Omental fat pad (tissue), 4 donors: ENCODE results near the gene SLC28A1. TPM values are rescaled to one million over a fixed set of nuclear protein-coding genes. Genes with fewer than 3 reads are reported as not detected.

Experiments used
- ATAC-seq: fragments of 150-250 bp; one replicate; pipeline ENCODE4 v1.9.1; 2016; ENCODE audit warnings: mild to moderate bottlenecking, moderate library complexity; ENCODE audit not compliant: low FRiP score
- DNase-seq: peaks from one replicate; pipeline ENCODE4 v3.0.0-alpha.2; 2019; ENCODE audit warnings: low spot score
- total RNA-seq, 4 donors: library from RNA; depleted of rRNA; stranded (reverse); fragments of >200 nt; gene quantifications; one replicate each; pipeline ENCODE4 v1.1.0, GENCODE V29; 2016
- TF ChIP-seq, protein P1 (sequence below), 3 donors: fragments of 450-650 bp; IDR thresholded peaks; one replicate each; pipeline ENCODE4 v1.5.1; 2016 to 2017; ENCODE audit warnings: antibody characterized with exemption in 3 of 3, mild to moderate bottlenecking in 3 of 3, moderate library complexity in 2 of 3

SLC28A1 gene
- total RNA-seq, 4 donors from 2014 or later: not detected

DNA sequence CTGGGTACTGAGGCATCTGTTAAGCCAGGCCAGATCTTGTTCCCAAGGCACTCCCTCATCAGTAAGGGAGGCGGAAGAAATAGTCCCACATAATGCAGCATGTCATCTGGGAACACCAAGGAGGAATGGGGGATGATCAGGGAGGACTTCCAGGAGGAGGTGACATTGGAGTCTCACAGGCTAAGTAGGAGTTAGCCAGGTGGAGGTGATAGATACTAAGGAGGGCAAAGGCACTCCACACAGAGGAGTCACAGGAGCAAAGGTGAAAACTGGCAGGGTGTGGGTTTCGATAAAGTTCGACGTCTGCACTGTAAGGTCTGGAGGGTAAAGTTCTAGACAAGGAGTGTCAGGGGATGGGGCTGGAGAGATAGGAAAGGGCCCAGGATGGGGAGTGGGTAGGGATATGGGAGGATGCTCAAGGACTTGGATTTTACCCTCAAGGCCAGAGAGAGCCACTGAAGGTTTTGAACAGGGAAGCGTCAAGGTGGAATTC is 6.3 kb downstream of the SLC28A1 start:
- DNase-seq (no peak), ATAC-seq (no peak)
- TF ChIP-seq, protein P1, sequence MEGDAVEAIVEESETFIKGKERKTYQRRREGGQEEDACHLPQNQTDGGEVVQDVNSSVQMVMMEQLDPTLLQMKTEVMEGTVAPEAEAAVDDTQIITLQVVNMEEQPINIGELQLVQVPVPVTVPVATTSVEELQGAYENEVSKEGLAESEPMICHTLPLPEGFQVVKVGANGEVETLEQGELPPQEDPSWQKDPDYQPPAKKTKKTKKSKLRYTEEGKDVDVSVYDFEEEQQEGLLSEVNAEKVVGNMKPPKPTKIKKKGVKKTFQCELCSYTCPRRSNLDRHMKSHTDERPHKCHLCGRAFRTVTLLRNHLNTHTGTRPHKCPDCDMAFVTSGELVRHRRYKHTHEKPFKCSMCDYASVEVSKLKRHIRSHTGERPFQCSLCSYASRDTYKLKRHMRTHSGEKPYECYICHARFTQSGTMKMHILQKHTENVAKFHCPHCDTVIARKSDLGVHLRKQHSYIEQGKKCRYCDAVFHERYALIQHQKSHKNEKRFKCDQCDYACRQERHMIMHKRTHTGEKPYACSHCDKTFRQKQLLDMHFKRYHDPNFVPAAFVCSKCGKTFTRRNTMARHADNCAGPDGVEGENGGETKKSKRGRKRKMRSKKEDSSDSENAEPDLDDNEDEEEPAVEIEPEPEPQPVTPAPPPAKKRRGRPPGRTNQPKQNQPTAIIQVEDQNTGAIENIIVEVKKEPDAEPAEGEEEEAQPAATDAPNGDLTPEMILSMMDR (IDR thresholded peaks at IDR 0.05): no peak

DNA sequence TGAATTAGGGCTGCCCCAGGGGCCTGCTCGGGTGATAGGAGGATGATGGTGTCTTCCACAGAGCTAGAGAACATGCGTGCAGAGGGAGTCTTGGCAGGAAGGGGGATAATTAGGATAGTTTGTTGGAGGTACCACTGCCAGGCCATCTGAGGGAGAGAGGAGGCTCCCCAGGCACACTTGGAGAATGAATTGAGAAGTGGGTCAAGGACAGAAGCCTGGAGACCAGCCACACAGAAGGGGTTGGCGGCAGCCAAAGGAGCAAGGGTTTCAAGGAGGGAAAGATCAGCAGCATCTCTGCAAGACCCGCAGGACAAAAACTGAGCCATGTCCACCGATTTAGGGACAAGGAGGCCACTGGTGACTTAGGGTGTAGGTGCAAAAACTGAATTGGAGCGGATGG is 6.9 kb downstream of the SLC28A1 start:
- ATAC-seq (no peak), DNase-seq (no peak)
- TF ChIP-seq, protein P1 (IDR thresholded peaks at IDR 0.05): no peak

GRCh38 chr15:84892786-84893307 is 8.4 kb downstream of the SLC28A1 start:
- TF ChIP-seq, protein P1 (IDR thresholded peaks at IDR 0.05): no peak
- ATAC-seq (no peak), DNase-seq (no peak)

DNA sequence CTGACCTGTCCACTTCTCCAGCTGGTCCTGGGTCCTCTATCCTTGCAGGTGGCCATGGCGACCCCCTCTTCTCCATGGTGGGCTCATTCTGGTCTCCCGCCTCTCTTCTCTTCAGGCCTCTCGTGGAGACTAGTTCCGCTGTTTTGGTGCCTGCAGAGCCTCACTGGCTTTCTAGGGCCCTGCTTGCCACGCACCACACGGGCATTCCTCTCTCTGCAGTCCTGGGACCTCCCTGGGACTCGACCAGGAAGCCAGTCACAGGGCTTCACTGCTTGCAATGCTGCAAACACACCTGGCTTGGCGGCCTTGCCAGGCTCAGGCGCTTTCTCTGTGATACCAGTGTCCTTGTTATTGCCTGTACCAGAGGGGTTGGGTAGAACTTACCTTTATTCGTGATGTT is 9.1 kb downstream of the SLC28A1 start:
- TF ChIP-seq, protein P1 (IDR thresholded peaks at IDR 0.05): no peak

GRCh38 chr15:84894736-84895425 is 10.4 kb downstream of the SLC28A1 start:
- DNase-seq (no peak), ATAC-seq (no peak)
- TF ChIP-seq, protein P1 (IDR thresholded peaks at IDR 0.05): no peak

More for the DNA sequence above, 9.1 kb downstream of the SLC28A1 start:
- DNase-seq: no peak
- no peak for ATAC-seq

DNA sequence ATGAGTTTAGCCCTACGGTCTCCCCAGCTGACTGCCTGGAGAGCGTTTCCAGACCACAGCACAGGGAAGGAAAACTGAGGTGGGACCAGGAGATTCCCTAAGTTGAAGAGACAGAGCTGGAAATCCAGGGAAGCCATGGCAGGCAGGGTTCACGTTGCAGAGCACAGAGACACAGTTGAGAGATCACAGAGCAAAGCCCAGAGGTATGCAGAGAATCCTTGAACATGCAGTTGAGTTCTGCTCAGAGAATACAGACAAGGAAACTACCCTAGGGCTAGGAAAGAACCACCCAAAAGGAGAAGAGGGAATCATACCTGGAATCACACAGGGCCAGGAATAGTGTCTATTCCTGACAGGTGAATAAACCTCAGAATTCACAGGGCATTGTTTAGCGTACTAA is 14.3 kb downstream of the SLC28A1 start:
- DNase-seq (no peak), ATAC-seq (no peak)
- TF ChIP-seq, protein P1 (IDR thresholded peaks at IDR 0.05): no peak

DNA sequence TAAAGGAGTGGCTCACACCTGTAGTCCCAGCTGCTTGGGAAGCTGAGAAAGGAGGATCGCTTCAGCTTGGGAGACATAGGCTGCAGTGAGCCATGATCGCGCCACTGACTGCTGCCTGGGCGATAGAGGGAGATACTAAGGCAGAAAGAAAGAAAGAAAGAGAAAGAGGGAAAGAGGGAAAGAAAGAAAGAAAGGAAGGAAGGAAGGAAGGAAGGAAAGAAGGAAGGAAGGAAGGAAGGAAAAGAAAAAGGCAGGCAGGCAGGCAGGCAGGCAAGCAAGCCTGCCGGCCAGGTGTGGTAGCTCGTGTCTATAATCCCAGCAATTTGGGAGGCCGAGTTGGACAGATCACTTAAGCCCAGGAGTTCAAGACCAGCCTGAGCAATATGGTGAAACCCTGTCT is 15.3 kb downstream of the SLC28A1 start:
- ATAC-seq (no peak), DNase-seq (no peak)
- TF ChIP-seq, protein P1 (IDR thresholded peaks at IDR 0.05): no peak
